CD14-positive monocyte (primary cell): Measurements from ENCODE around the gene ALDH5A1. TPM values are rescaled to one million over a fixed set of nuclear protein-coding genes. Genes with fewer than 3 reads are reported as not detected.

Source experiments
- DNase-seq, 3 donors: peaks; one replicate each; pipeline ENCODE4 v3.0.0-alpha.2; 2011 to 2022
- H2AFZ ChIP-seq: 2 replicates; pipeline ENCODE4 v1.6.0; 2012; ENCODE audit warnings: mild to moderate bottlenecking, low read depth, low read length, inconsistent platforms; ENCODE audit not compliant: insufficient read depth, poor library complexity, severe bottlenecking
- H3K27ac ChIP-seq, 2 donors: 1 replicate in 1 of 2; 2 replicates in 1 of 2; pipeline ENCODE4 v1.5.1; 2012 to 2013; ENCODE audit warnings: low read length in 2 of 2, control low read depth in 1 of 2, inconsistent platforms in 1 of 2, low read depth in 1 of 2, mild to moderate bottlenecking in 1 of 2
- H3K27me3 ChIP-seq, 2 donors: one replicate each; pipeline versions ENCODE4 v1.6.0 to v1.6.1; 2011 to 2013; ENCODE audit warnings: low read length in 2 of 2; ENCODE audit not compliant: control insufficient read depth in 2 of 2, insufficient read depth in 2 of 2
- H3K36me3 ChIP-seq, 2 donors: replicated peaks in 1 of 2; 1 replicate in 1 of 2; 2 replicates in 1 of 2; pipeline versions ENCODE4 v1.5.1 to v1.6.1; 2012 to 2013; ENCODE audit warnings: low read length in 2 of 2, control low read depth in 1 of 2, inconsistent platforms in 1 of 2, mild to moderate bottlenecking in 1 of 2; ENCODE audit not compliant: insufficient read depth in 2 of 2, control insufficient read depth in 1 of 2
- H3K4me1 ChIP-seq, 2 donors: 1 replicate in 1 of 2; 2 replicates in 1 of 2; pipeline versions ENCODE4 v1.5.1 to v1.6.1; 2012 to 2013; ENCODE audit warnings: low read length in 2 of 2, control low read depth in 1 of 2, inconsistent platforms in 1 of 2, mild to moderate bottlenecking in 1 of 2, moderate library complexity in 1 of 2; ENCODE audit not compliant: insufficient read depth in 2 of 2, control insufficient read depth in 1 of 2
- H3K4me2 ChIP-seq: replicated peaks from 2 replicates; pipeline ENCODE3; 2012; ENCODE audit warnings: low read length, moderate library complexity, mild to moderate bottlenecking; ENCODE audit not compliant: poor library complexity, severe bottlenecking; ENCODE audit errors: extremely low read depth
- H3K4me3 ChIP-seq, 3 experiments: fragments of 200-600 bp in 1 of 3; sonication (generic) in 1 of 3; replicated peaks in 1 of 3; 1 replicate in 2 of 3; 2 replicates in 1 of 3; pipeline ENCODE4 v1.5.1; 2011 to 2013; ENCODE audit warnings: low read length in 3 of 3, mild to moderate bottlenecking in 3 of 3, control low read depth in 2 of 3, low read depth in 2 of 3, inconsistent platforms in 1 of 3, moderate library complexity in 1 of 3
- H3K79me2 ChIP-seq: 2 replicates; pipeline ENCODE4 v1.6.0; 2012; ENCODE audit warnings: mild to moderate bottlenecking, control low read depth, inconsistent platforms, low read length, moderate library complexity; ENCODE audit not compliant: insufficient read depth
- H3K9ac ChIP-seq: 2 replicates; pipeline ENCODE4 v1.6.0; 2017; ENCODE audit warnings: low read length, mild to moderate bottlenecking; ENCODE audit not compliant: insufficient read depth, poor library complexity, severe bottlenecking
- H3K9me3 ChIP-seq, 2 donors: replicated peaks in 1 of 2; 1 replicate in 1 of 2; 2 replicates in 1 of 2; pipeline versions ENCODE4 v1.5.1 to v1.6.1; 2012 to 2013; ENCODE audit warnings: low read length in 2 of 2, control low read depth in 1 of 2; ENCODE audit not compliant: control insufficient read depth in 1 of 2, insufficient read depth in 1 of 2
- H4K20me1 ChIP-seq: 2 replicates; pipeline ENCODE4 v1.6.0; 2012; ENCODE audit warnings: mild to moderate bottlenecking, low read length, control low read depth, moderate library complexity; ENCODE audit not compliant: insufficient read depth
- H3K27ac Mint-ChIP-seq, 7 donors: one replicate each; pipeline ENCODE4 v1.8.0; 2020; ENCODE audit warnings: mild to moderate bottlenecking in 7 of 7, mixed read lengths in 7 of 7, moderate library complexity in 6 of 7, inconsistent platforms in 2 of 7
- H3K27me3 Mint-ChIP-seq, 3 donors: one replicate each; pipeline ENCODE4 v1.8.0; 2021 to 2022; ENCODE audit warnings: low read depth in 3 of 3, mild to moderate bottlenecking in 3 of 3, mixed read lengths in 3 of 3, moderate library complexity in 3 of 3, inconsistent platforms in 1 of 3
- H3K36me3 Mint-ChIP-seq, 2 donors: one replicate each; pipeline ENCODE4 v1.8.0; 2020; ENCODE audit warnings: mixed read lengths in 2 of 2, inconsistent platforms in 1 of 2, mild to moderate bottlenecking in 1 of 2
- H3K4me1 Mint-ChIP-seq: one replicate; pipeline ENCODE4 v1.8.0; 2020; ENCODE audit warnings: mild to moderate bottlenecking, mixed read lengths
- H3K4me3 Mint-ChIP-seq, 2 donors: one replicate each; pipeline ENCODE4 v1.8.0; 2020; ENCODE audit warnings: mild to moderate bottlenecking in 2 of 2, mixed read lengths in 2 of 2, moderate library complexity in 1 of 2
- H3K9me3 Mint-ChIP-seq, 7 donors: one replicate each; pipeline ENCODE4 v1.8.0; 2020 to 2022; ENCODE audit warnings: mixed read lengths in 7 of 7, mild to moderate bottlenecking in 6 of 7, moderate library complexity in 6 of 7, inconsistent platforms in 2 of 7
- CTCF ChIP-seq: fragments of 200-600 bp; IDR thresholded peaks from one replicate; pipeline ENCODE4 v1.8.0; 2022; ENCODE audit warnings: antibody characterized with exemption, mild to moderate bottlenecking
- WGBS: methylation state at CpG from one replicate; pipeline ENCODE4 v1.1.5; 2013; ENCODE audit warnings: missing lambda C conversion rate; ENCODE audit not compliant: insufficient coverage; 5-methylcytosine and 5-hydroxymethylcytosine counted together
- intact Hi-C, 2 donors: fragments of 100-400 bp; cut with micrococcal nuclease; formaldehyde crosslinking; loops; one replicate each; pipeline versions ENCODE4 v1.15.0 to v1.15.1; 2023
- polyA plus RNA-seq, 3 donors: library from polyadenylated mRNA; depleted of rRNA in 1 of 3; unstranded in 2 of 3; stranded (reverse) in 1 of 3; fragments of 300-500 nt in 2 of 3; fragments of >200 nt in 1 of 3; fragmentation: Illumina TruSeq in 2 of 3; gene quantifications; 1 replicate in 2 of 3; 2 replicates in 1 of 3; pipeline ENCODE4 v1.2.3, GENCODE V29; 2012 to 2021

ALDH5A1 gene
- polyA plus RNA-seq, 3 donors = 0.04 to 0.33 (median 0.17) TPM

GRCh38 chr6:24453921-24454320 lies 40.8 kb upstream of the ALDH5A1 start:
- DNase-seq = no peak
- no peak for TF ChIP-seq CTCF
- H3K9me3 ChIP-seq = no peaks in the 10 kb centered on the region
- Mint-ChIP-seq H3K9me3 (no peaks in the 10 kb centered on the region), H3K36me3 (no peaks in the 10 kb centered on the region), H3K27ac (no peak overlapping the region), H3K4me3 (no peak overlapping the region), H3K27me3 (peaks cover 0 to 2% (median 2%) of the 10 kb centered on the region in 3 donors), H3K4me1 (peaks cover 3% of the 10 kb centered on the region)
- no peaks in the 10 kb centered on the region for H3K79me2 ChIP-seq
- intact Hi-C loops = no loop called here
- no peaks in the 10 kb centered on the region for H3K27me3 ChIP-seq
- H3K27ac ChIP-seq = no peak overlapping the region
- no peaks in the 10 kb centered on the region for H4K20me1 ChIP-seq
- H3K36me3 ChIP-seq = no peaks in the 10 kb centered on the region
- H3K4me1 ChIP-seq = no peaks in the 10 kb centered on the region
- H3K4me2 ChIP-seq = no peak overlapping the region
- no peak overlapping the region for H3K9ac ChIP-seq
- WGBS = 86% methylated on average over 9 of the region's 10 CpGs
- no peak overlapping the region for H3K4me3 ChIP-seq
- H2AFZ ChIP-seq = no peak overlapping the region

- Mint-ChIP-seq H3K4me1 (no peaks in the 10 kb centered on the region), H3K4me3 (no peak overlapping the region), H3K27ac (no peak overlapping the region), H3K36me3 (no peaks in the 10 kb centered on the region), H3K9me3 (no peaks in the 10 kb centered on the region), H3K27me3 (peaks cover 0 to 2% (median 2%) of the 10 kb centered on the region in 3 donors)
- TF ChIP-seq CTCF = no peak
- no peaks in the 10 kb centered on the region for H3K79me2 ChIP-seq
- H3K27ac ChIP-seq = no peak overlapping the region
- DNase-seq = no peak
- H3K9me3 ChIP-seq = no peaks in the 10 kb centered on the region
- no peak overlapping the region for H2AFZ ChIP-seq
- no peaks in the 10 kb centered on the region for H3K36me3 ChIP-seq
- no peaks in the 10 kb centered on the region for H4K20me1 ChIP-seq
- 89% methylated on average over 3 of the region's 5 CpGs for WGBS
- H3K4me1 ChIP-seq = no peaks in the 10 kb centered on the region
- H3K27me3 ChIP-seq = no peaks in the 10 kb centered on the region
- H3K9ac ChIP-seq = no peak overlapping the region
- no peak overlapping the region for H3K4me2 ChIP-seq
- intact Hi-C loops = no loop called here
- H3K4me3 ChIP-seq = no peak overlapping the region
Observed at GRCh38 chr6:24454452-24454851, 40.3 kb upstream of the ALDH5A1 start.
